A673 (cell line): ENCODE data around the gene SOBP. TPM values are rescaled to one million over a fixed set of nuclear protein-coding genes. Genes with fewer than 3 reads are reported as not detected.

ENCODE experiments used
- BruUV-seq: library from RNA; stranded (reverse); fragments of 400-500 nt; replicated peaks from 2 replicates; lab custom pipeline; 2021; lab: Mats Ljungman, UMichigan
- CTCF ChIA-PET: fragments of 300-600 bp; sonication (Branson Sonifier 250); formaldehyde crosslinking; loops from one replicate; lab custom pipeline; 2022; ENCODE audit warnings: antibody characterized with exemption; lab: Charles Lee
- POLR2A ChIA-PET: fragments of 300-600 bp; sonication (Branson Sonifier 250); formaldehyde crosslinking; loops from one replicate; lab custom pipeline; 2022; ENCODE audit warnings: antibody characterized with exemption; ENCODE audit not compliant: low non-redundant PET; lab: Charles Lee
- DNase-seq: peaks from one replicate; pipeline ENCODE4 v3.0.0-alpha.2; 2015; ENCODE audit warnings: low spot score
- H3K27ac ChIP-seq: fragments of 200-600 bp; sonication (generic); 2 replicates; pipeline ENCODE4 v1.5.1; 2016; ENCODE audit warnings: mixed run types, low read depth, mild to moderate bottlenecking, mixed read lengths, antibody characterized with exemption, low read length; ENCODE audit not compliant: poor library complexity, severe bottlenecking
- H3K27me3 ChIP-seq: fragments of 200-600 bp; sonication (generic); replicated peaks from 2 replicates; pipeline ENCODE4 v1.6.1; 2017; ENCODE audit warnings: mixed run types, low read depth, mild to moderate bottlenecking, mixed read lengths, antibody characterized with exemption, low read length; ENCODE audit not compliant: insufficient read depth, poor library complexity
- H3K36me3 ChIP-seq: fragments of 200-600 bp; sonication (generic); 2 replicates; pipeline ENCODE4 v1.6.1; 2016; ENCODE audit warnings: mixed run types, mild to moderate bottlenecking, mixed read lengths, antibody characterized with exemption, low read length; ENCODE audit not compliant: insufficient read depth, poor library complexity, severe bottlenecking
- H3K4me1 ChIP-seq: fragments of 200-600 bp; sonication (generic); 2 replicates; pipeline ENCODE4 v1.6.1; 2017; ENCODE audit warnings: mixed run types, mild to moderate bottlenecking, mixed read lengths, antibody characterized with exemption, low read length; ENCODE audit not compliant: insufficient read depth, poor library complexity, severe bottlenecking
- H3K4me3 ChIP-seq: fragments of 200-600 bp; sonication (generic); 2 replicates; pipeline ENCODE4 v1.5.1; 2016; ENCODE audit warnings: low read depth, mixed run types, mild to moderate bottlenecking, mixed read lengths, low read length; ENCODE audit not compliant: poor library complexity, severe bottlenecking
- H3K9me3 ChIP-seq: fragments of 200-600 bp; sonication (generic); 2 replicates; pipeline ENCODE4 v1.6.1; 2016; ENCODE audit warnings: mixed run types, low read depth, mild to moderate bottlenecking, mixed read lengths, antibody characterized with exemption, low read length; ENCODE audit not compliant: poor library complexity, severe bottlenecking
- CTCF ChIP-seq: fragments of 300-800, 200-600 bp; sonication (generic); conservative IDR thresholded peaks from 2 replicates; pipeline ENCODE4 v1.5.1; 2017; ENCODE audit warnings: low read depth, mild to moderate bottlenecking, antibody characterized with exemption, low read length, moderate library complexity, mixed read lengths
- EZH2 ChIP-seq: fragments of 200-600 bp; sonication (generic); IDR thresholded peaks from 2 replicates; pipeline ENCODE4 v1.6.1; 2017; ENCODE audit warnings: borderline replicate concordance, low read depth, mild to moderate bottlenecking, mixed read lengths, antibody characterized with exemption, low read length; ENCODE audit not compliant: poor library complexity, severe bottlenecking
- intact Hi-C: fragments of 100-400 bp; cut with micrococcal nuclease; formaldehyde crosslinking; loops from one replicate; pipeline ENCODE4 v1.10.0; 2022; ENCODE audit not compliant: unreplicated experiment
- total RNA-seq: library from RNA; stranded (reverse); gene quantifications from 2 replicates; pipeline ENCODE4 v1.2.3, GENCODE V29; 2021

Gene SOBP
- total RNA-seq, 1 experiment from 2014 or later: 3.3 TPM

- H3K9me3 ChIP-seq: no peaks in the 10 kb centered on the region
- no peaks in the 10 kb centered on the region for H3K27me3 ChIP-seq
- intact Hi-C loops: no loop called here
- no TSS peak for BruUV-seq
- TF ChIP-seq EZH2: no peak
- TF ChIP-seq CTCF: no peak
- H3K27ac ChIP-seq: no peak overlapping the region
- no peak overlapping the region for H3K4me3 ChIP-seq
- H3K36me3 ChIP-seq: no peaks in the 10 kb centered on the region
- H3K4me1 ChIP-seq: peaks cover 8% of the 10 kb centered on the region
- ChIA-PET POLR2A (no interaction called here), CTCF (no interaction called here)
- DNase-seq: no peak
These were observed 126.9 kb downstream of the SOBP start for GRCh38 chr6:107616775-107617174.

GRCh38 chr6:107617341-107617932, 127.5 kb downstream of the SOBP start:
- Histone ChIP-seq H3K27ac (no peak overlapping the region), H3K27me3 (no peaks in the 10 kb centered on the region), H3K9me3 (no peaks in the 10 kb centered on the region), H3K4me1 (peaks cover 8% of the 10 kb centered on the region), H3K36me3 (no peaks in the 10 kb centered on the region), H3K4me3 (no peak overlapping the region)
- POLR2A ChIA-PET: no interaction called here
- BruUV-seq: no TSS peak
- TF ChIP-seq EZH2 (no peak), CTCF (no peak)
- DNase-seq: no peak
- intact Hi-C loops: no loop called here
- CTCF ChIA-PET: no interaction called here

- intact Hi-C loops: no loop called here
- TF ChIP-seq EZH2 (no peak), CTCF (no peak)
- H3K36me3 ChIP-seq: no peaks in the 10 kb centered on the region
- no peaks in the 10 kb centered on the region for H3K27me3 ChIP-seq
- no TSS peak for BruUV-seq
- H3K4me3 ChIP-seq: no peak overlapping the region
- CTCF ChIA-PET: no interaction called here
- DNase-seq: no peak
- H3K9me3 ChIP-seq: no peaks in the 10 kb centered on the region
- H3K27ac ChIP-seq: no peak overlapping the region
- POLR2A ChIA-PET: no interaction called here
- peaks cover 8% of the 10 kb centered on the region for H3K4me1 ChIP-seq
These were observed 128.8 kb downstream of the SOBP start for GRCh38 chr6:107618672-107619071.
